ENCODE results near the gene ALOX15. TPM values are rescaled to one million over a fixed set of nuclear protein-coding genes. Genes with fewer than 3 reads are reported as not detected.

ALOX15 gene
- total and polyA plus RNA-seq, 2 donors (not counting 1 experiment from before 2014, with no cell fraction given) = not detected

- DNase-seq (ENCODE audit: low read depth in 2 of 2) = no peak
These were observed 54.3 kb downstream of the ALOX15 start for GRCh38 chr17:4587195-4587594.

GRCh38 chr17:4586043-4586442 lies 55.4 kb downstream of the ALOX15 start:
- Histone ChIP-seq H4K20me1 (ENCODE audit: control insufficient read depth, extremely low read depth, insufficient read depth, low read length) (no peaks in the 10 kb centered on the region), H3K36me3 (ENCODE audit: control insufficient read depth, insufficient read depth, low read length) (no peaks in the 10 kb centered on the region), H3K9me3 (ENCODE audit: control insufficient read depth, insufficient read depth, low read depth, low read length) (no peaks in the 10 kb centered on the region), H3K79me2 (ENCODE audit: control insufficient read depth, insufficient read depth, low read length) (no peaks in the 10 kb centered on the region), H3K4me1 (ENCODE audit: control insufficient read depth, extremely low read depth, insufficient read depth, low read length) (no peaks in the 10 kb centered on the region), H2AFZ (ENCODE audit: low read length) (no peak overlapping the region), H3K27ac (ENCODE audit: insufficient read depth, low read length) (no peak overlapping the region), H3K4me3 (replicated peaks in 1 of 4; ENCODE audit: control extremely low read depth in 1 of 4, insufficient read depth in 1 of 4, low read depth in 3 of 4, low read length in 4 of 4) (no peak overlapping the region), H3K4me2 (ENCODE audit: extremely low read depth, insufficient read depth, low read length) (no peak overlapping the region), H3K9ac (ENCODE audit: insufficient read depth, low read length) (no peak overlapping the region), H3K27me3 (ENCODE audit: control insufficient read depth, insufficient read depth, low read length) (peaks cover 28% of the 10 kb centered on the region)
- no peak for DNase-seq (ENCODE audit: low read depth in 2 of 2)
- no peak for TF ChIP-seq CTCF (conservative IDR thresholded peaks at IDR 0.05 in 1 of 2, IDR thresholded peaks at IDR 0.05 in 1 of 2; ENCODE audit: low read depth in 1 of 2, low read length in 2 of 2)
- no peak for TF ChIP-seq EZH2 (IDR thresholded peaks at IDR 0.05; ENCODE audit: low read length, missing control alignments)

More at GRCh38 chr17:4587195-4587594, 54.3 kb downstream of the ALOX15 start:
- peaks cover 28% of the 10 kb centered on the region for H3K27me3 ChIP-seq (ENCODE audit: control insufficient read depth, insufficient read depth, low read length)
- TF ChIP-seq CTCF (conservative IDR thresholded peaks at IDR 0.05 in 1 of 2, IDR thresholded peaks at IDR 0.05 in 1 of 2; ENCODE audit: low read depth in 1 of 2, low read length in 2 of 2) (no peak), EZH2 (IDR thresholded peaks at IDR 0.05; ENCODE audit: low read length, missing control alignments) (no peak)
- H3K4me1 ChIP-seq (ENCODE audit: control insufficient read depth, extremely low read depth, insufficient read depth, low read length) = no peaks in the 10 kb centered on the region
- H3K36me3 ChIP-seq (ENCODE audit: control insufficient read depth, insufficient read depth, low read length) = no peaks in the 10 kb centered on the region
- no peaks in the 10 kb centered on the region for H3K79me2 ChIP-seq (ENCODE audit: control insufficient read depth, insufficient read depth, low read length)
- H3K9ac ChIP-seq (ENCODE audit: insufficient read depth, low read length) = no peak overlapping the region
- H2AFZ ChIP-seq (ENCODE audit: low read length) = no peak overlapping the region
- H3K27ac ChIP-seq (ENCODE audit: insufficient read depth, low read length) = no peak overlapping the region
- H3K9me3 ChIP-seq (ENCODE audit: control insufficient read depth, insufficient read depth, low read depth, low read length) = no peaks in the 10 kb centered on the region
- no peak overlapping the region for H3K4me2 ChIP-seq (ENCODE audit: extremely low read depth, insufficient read depth, low read length)
- no peak overlapping the region for H3K4me3 ChIP-seq (replicated peaks in 1 of 4; ENCODE audit: control extremely low read depth in 1 of 4, insufficient read depth in 1 of 4, low read depth in 3 of 4, low read length in 4 of 4)
- H4K20me1 ChIP-seq (ENCODE audit: control insufficient read depth, extremely low read depth, insufficient read depth, low read length) = no peaks in the 10 kb centered on the region

- Histone ChIP-seq H3K9me3 (ENCODE audit: control insufficient read depth, insufficient read depth, low read depth, low read length) (no peaks in the 10 kb centered on the region), H3K9ac (ENCODE audit: insufficient read depth, low read length) (no peak overlapping the region), H3K4me2 (ENCODE audit: extremely low read depth, insufficient read depth, low read length) (no peak overlapping the region), H3K27me3 (ENCODE audit: control insufficient read depth, insufficient read depth, low read length) (peaks cover 28% of the 10 kb centered on the region), H3K4me3 (replicated peaks in 1 of 4; ENCODE audit: control extremely low read depth in 1 of 4, insufficient read depth in 1 of 4, low read depth in 3 of 4, low read length in 4 of 4) (peak overlapping the region in 1 of 4 experiments; percentile 17), H3K36me3 (ENCODE audit: control insufficient read depth, insufficient read depth, low read length) (no peaks in the 10 kb centered on the region), H4K20me1 (ENCODE audit: control insufficient read depth, extremely low read depth, insufficient read depth, low read length) (no peaks in the 10 kb centered on the region), H3K79me2 (ENCODE audit: control insufficient read depth, insufficient read depth, low read length) (no peaks in the 10 kb centered on the region), H3K27ac (ENCODE audit: insufficient read depth, low read length) (no peak overlapping the region), H2AFZ (ENCODE audit: low read length) (no peak overlapping the region), H3K4me1 (ENCODE audit: control insufficient read depth, extremely low read depth, insufficient read depth, low read length) (no peaks in the 10 kb centered on the region)
- no peak for DNase-seq (ENCODE audit: low read depth in 2 of 2)
- TF ChIP-seq EZH2 (IDR thresholded peaks at IDR 0.05; ENCODE audit: low read length, missing control alignments) (no peak), CTCF (conservative IDR thresholded peaks at IDR 0.05 in 1 of 2, IDR thresholded peaks at IDR 0.05 in 1 of 2; ENCODE audit: low read depth in 1 of 2, low read length in 2 of 2) (no peak)
These were observed 55.9 kb downstream of the ALOX15 start for GRCh38 chr17:4585638-4585994.
